Measurements from ENCODE around the gene PSG6.
"Not testable (repeated sequence)": the region's sequence is repeated elsewhere in the genome, so short reads cannot be mapped to it uniquely, and the experiment has no call there.

Gene PSG6

DNA sequence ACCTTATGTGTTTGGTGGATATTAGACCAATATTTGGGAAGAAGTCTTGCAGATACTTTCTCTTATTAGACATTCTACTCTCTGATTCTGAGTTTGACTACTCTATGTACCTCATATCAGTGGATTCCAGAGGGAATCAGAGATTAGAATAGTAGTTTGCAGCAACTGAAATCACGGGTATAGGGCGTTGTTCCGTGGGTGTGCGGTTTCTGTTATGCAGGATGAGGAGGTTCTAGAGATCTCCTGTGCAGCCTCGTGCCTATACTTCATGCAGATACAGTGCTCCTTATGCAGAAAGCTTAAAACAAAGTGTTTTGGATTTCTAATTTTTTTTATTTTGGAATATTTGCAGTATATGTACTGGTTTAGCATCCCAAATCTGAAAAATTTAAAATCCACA is 6.0 kb downstream of the PSG6 start:
- in situ Hi-C loops (cut with MboI; ENCODE audit: low sequenced_read_pairs), result not testable (repeated sequence)

GRCh38 chr19:42906162-42906561 is 11.5 kb downstream of the PSG6 start:
- in situ Hi-C loops (cut with MboI; ENCODE audit: low sequenced_read_pairs), result not testable (repeated sequence)

DNA sequence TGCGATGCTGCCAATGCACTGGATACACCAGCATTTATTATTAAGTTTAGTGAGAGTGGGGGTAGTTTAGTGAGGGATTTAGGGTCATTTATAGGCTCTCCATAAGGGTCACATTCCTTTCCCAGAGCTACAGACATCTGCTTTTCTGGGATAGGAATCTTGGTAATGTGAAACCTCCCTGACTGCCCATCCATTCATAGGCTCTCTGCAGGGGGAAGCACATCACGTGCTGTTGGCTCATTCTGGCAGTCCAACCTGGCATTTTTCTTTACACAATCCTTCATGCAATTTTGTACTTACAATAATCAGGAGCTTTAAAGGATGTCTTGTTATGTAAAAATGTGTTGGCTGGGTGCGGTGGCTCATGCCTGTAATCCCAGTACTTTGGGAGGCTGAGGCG is 17.1 kb downstream of the PSG6 start:
- in situ Hi-C loops (cut with MboI; ENCODE audit: low sequenced_read_pairs), result not testable (repeated sequence)

DNA sequence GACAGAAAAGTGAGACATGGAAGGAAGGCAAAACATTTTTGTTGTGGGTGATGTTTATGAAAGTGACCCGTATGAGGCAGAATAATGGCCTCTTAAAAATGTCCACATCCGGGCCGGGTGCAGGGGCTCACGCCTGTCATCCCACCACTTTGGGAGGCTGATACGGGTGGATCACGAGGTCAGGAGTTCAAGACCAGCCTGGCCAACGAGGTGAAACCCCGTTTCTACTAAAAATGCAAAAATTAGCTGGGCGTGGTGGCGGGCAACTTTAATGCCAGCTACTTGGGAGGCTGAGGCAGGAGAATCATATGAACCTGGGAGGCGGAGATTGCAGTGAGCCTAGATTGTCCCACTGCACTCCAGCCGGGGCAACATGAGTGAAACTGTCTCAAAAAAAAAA is 18.0 kb downstream of the PSG6 start:
- in situ Hi-C loops (cut with MboI; ENCODE audit: low sequenced_read_pairs), result not testable (repeated sequence)

- in situ Hi-C loops (cut with MboI; ENCODE audit: low sequenced_read_pairs), result not testable (repeated sequence)
Observed at GRCh38 chr19:42899110-42899509, 18.6 kb downstream of the PSG6 start.

DNA sequence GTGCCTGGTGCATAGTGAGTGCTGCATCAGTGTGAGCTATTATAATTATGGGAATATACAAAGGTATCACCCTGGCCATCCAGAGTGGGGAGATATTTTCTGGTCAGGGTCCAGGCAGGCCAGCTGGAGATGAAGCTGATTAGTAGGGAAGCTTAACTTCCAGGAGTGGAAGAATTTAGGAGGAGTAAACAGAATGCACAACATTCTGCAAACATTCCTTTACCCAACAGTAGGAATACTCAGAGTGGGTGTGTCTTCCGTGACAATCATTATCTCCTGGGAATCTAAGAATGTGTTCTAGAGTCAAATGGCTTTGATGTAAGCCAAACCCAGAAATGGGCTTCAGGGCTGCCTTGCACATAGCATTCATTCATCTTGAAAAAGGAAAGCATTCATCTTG is 19.0 kb downstream of the PSG6 start:
- in situ Hi-C loops (cut with MboI; ENCODE audit: low sequenced_read_pairs), result not testable (repeated sequence)

DNA sequence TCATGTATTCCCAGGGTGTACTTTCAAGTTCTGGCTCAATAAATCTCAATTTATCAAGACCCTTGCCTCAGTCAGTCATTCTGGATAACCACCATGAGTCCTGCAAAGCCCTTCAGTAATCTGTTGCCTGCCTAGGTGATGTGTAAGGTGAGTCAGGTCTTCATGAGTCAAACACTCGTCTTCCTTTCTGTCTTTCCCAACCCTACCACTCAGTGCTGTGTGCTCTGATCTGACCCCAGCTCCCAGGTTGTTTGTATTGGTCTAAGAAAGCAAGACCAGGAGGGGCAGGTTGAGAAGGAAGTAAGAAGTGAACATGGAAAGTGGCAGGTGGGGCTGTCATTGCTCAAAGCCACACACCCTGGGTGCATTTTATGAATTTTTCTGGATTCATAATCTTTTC is 20.0 kb downstream of the PSG6 start:
- in situ Hi-C loops (cut with MboI; ENCODE audit: low sequenced_read_pairs), result not testable (repeated sequence)

DNA sequence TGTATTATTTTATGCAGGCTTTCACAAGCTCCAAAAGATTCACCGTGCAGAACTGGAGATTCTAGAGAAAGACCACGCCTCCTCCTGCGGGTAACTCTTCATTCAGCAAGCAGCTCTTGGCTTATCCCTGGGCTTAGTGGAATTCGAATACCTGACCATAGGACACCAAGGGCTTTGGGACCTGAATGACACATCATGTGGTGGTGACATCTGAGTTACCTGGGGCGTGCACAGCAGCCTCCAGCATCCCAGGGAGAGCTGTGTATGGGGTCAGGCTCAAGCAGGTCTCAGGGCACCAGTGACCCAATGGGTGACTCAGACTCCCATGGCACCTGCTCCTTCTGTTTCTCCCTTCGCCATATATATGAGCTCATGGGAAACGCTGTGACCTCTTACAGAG is 27.2 kb downstream of the PSG6 start:
- in situ Hi-C loops (cut with MboI; ENCODE audit: low sequenced_read_pairs), result not testable (repeated sequence)

DNA sequence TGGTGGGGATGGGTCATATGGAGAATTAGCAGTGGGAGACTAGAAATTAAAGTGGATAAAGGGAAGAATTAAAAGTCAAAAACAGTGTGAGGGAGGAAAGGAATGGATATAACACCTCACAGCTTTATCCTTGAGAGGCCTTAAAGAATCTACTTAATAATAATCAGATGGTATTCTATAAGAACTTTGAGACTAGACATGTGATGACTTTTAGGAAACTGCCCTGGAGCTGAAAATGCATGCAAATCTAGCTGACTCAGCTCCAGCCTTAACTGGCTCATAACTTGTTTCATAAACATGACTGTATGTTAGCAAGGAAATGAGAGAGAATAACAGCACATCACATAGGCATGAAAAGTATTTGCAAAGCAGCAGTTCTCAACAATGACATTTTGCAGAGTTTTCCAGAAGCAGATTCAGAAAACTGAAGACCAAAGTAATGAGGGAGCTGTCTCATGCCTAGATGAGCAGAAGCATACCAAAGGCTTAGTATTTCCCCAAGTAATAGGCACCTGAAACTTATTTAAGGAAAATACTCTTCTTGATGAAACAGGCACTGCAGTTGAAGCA is 29.7 kb downstream of the PSG6 start:
- in situ Hi-C loops (cut with MboI; ENCODE audit: low sequenced_read_pairs), result not testable (repeated sequence)

DNA sequence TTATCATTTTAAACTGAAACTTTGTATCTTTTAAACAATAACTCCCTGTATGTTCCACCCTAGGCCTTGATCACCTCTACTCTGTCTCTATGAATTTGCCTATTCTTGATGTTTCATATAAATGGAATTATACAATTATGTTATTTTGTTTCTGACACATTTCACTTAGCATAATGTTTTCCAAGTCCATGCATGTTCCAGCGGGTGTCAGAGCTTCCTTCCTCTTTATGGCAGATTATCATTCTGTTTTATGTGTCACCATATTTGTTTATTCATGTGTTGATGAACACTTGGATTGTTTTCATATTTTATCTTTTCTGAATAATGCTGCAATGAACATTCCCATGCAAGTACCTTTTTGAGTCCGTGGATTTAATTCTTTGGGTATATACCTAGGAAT is 35.0 kb downstream of the PSG6 start:
- in situ Hi-C loops (cut with MboI; ENCODE audit: low sequenced_read_pairs), result not testable (repeated sequence)

- in situ Hi-C loops (cut with MboI; ENCODE audit: low sequenced_read_pairs), result not testable (repeated sequence)
Observed at GRCh38 chr19:42882010-42882409, 35.7 kb downstream of the PSG6 start.

GRCh38 chr19:42881279-42881678 is 36.4 kb downstream of the PSG6 start:
- in situ Hi-C loops (cut with MboI; ENCODE audit: low sequenced_read_pairs), result not testable (repeated sequence)

DNA sequence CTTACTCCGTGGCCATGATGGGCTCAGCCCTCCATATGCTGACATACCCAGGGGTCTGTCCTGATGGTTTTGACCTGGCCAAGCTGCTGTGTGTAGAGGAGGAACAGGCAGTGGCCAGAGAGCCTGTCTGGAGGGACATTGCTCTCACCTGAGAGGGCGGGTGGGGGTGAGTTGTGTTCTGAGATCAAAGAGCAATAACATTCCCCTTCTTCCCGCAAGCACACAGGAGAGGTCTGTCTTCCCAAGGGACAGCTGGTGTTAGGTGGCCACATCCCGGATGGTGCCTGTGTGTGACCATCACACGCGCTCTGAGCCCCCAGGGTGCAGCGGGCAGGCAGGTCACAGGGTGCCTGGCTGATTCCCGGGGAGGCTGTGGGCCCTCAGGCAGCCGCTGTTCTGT is 37.1 kb downstream of the PSG6 start:
- in situ Hi-C loops (cut with MboI; ENCODE audit: low sequenced_read_pairs), result not testable (repeated sequence)

DNA sequence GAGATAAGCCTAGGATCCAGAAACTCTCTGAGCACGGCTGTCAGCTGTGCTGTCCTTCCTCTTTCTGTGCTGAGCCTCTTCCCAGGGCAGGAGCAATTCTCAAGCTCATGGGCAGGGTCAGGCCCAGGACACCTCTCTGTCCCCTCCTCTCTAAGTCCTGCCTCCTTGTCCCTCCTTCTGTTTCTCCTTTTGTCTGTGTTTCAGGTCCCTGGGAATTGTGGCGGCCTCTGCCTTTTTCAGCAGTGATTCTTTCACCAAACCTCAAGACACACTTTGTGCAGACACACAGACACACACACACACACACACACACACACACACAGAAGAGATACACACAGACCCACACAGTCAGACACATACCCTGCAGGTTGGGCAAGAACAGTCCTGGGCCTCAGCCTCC is 38.1 kb downstream of the PSG6 start, which contains the start of gene PSG1:
TSS of gene PSG1 (minus strand) at position 101 of the 400 bp plus-strand sequence. CDS start 132 bp downstream, outside the sequence.
- in situ Hi-C loops (cut with MboI; ENCODE audit: low sequenced_read_pairs), result no loop called here

- in situ Hi-C loops (cut with MboI; ENCODE audit: low sequenced_read_pairs), result not testable (repeated sequence)
Observed at GRCh38 chr19:42876596-42876995, 41.1 kb downstream of the PSG6 start.

GRCh38 chr19:42875881-42876280 is 41.8 kb downstream of the PSG6 start:
- in situ Hi-C loops (cut with MboI; ENCODE audit: low sequenced_read_pairs), result not testable (repeated sequence)

DNA sequence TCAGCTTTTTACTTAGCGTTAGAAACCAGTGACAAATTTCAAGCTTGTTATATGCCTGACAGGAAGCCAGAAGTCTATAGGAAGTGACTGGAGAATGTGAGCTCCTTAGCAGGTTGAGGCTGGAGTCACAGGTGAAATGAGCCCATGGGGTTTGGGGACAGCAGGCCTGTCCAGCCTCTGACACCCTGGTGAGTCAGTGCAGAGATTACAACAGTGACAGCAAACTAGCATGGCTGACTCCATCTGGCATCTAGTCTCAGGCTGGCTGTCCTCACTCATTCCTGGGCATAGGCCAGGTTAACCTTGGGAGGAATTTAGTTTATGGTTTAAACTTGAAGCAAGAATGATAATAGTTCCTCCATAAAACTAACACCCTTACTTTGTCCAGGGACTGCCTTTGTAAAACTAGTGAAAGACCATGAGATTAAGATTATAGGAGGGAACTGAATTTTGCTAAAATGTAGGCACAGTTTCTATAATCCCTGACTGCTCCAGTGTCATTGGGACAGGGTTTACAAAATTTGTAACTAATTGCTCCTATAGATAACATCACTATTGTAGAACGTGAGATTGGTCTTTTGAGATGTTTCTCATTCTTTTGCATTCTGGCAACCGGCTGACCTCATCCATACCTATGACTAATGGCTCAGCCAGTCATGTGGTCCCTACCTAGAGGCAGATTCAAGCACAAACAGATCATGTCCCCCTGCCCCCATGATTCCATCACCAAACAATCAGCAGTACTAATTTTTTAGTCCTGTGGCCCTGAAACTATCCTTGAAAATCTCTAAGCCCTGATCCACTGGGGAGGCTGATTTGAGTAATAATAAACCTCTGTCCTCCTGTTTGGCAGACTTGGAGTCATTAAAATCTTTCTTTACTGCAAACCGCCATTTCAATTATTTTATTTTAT is 42.5 kb downstream of the PSG6 start:
- in situ Hi-C loops (cut with MboI; ENCODE audit: low sequenced_read_pairs), result not testable (repeated sequence)

GRCh38 chr19:42874136-42874535 is 43.6 kb downstream of the PSG6 start:
- in situ Hi-C loops (cut with MboI; ENCODE audit: low sequenced_read_pairs), result not testable (repeated sequence)

- in situ Hi-C loops (cut with MboI; ENCODE audit: low sequenced_read_pairs), result no loop called here
Observed at GRCh38 chr19:42872608-42873007, 45.1 kb downstream of the PSG6 start.

DNA sequence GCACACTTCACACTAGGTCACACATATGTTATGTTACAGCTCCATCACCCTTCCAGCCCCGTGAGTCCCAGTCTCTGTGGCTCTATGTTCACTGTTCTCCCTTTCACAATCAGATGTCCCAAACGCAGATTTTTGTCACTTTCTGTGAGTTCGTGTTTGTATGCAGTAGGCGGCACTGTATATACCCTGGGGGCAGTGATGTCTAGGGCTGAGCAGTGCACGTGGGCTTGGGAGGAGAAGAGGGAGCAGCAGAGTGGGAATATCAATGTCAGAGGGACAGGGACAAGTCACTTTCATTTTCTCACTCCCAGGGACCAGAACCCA is 60.2 kb downstream of the PSG6 start:
- in situ Hi-C loops (cut with MboI; ENCODE audit: low sequenced_read_pairs), result no loop called here

DNA sequence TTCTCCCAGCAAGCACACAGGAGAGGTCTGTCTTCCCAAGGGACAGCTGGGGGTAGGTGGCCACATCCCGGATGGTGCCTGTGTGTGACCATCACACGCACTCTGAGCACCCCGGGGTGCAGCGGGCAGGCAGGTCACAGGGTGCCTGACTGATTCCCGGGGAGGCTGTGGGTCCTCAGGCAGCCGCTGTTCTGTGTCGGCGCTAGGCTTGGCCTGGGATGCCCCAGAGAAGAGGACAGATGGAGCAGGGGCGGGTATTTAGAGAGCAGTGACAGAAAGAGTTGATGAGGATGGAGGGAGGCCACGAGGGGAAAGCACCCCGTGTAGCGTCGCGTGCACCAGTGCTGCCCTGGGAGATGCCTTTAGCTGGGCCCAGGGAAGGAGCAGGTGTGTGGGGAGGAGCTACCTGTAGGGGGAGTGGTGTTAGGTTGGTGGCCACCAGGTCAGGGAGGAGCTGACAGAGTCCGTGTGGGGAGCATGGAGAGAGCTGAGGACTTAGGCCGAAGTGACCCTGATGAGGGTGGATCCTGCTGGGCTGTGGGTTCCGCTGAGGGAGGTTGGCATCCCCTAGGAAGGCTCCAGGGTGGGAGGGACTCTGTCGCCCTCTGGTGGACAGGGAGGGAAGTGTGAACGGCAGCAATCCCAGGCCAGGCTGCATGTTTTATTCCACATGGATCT is 60.7 kb downstream of the PSG6 start:
- in situ Hi-C loops (cut with MboI; ENCODE audit: low sequenced_read_pairs), result not testable (repeated sequence)

DNA sequence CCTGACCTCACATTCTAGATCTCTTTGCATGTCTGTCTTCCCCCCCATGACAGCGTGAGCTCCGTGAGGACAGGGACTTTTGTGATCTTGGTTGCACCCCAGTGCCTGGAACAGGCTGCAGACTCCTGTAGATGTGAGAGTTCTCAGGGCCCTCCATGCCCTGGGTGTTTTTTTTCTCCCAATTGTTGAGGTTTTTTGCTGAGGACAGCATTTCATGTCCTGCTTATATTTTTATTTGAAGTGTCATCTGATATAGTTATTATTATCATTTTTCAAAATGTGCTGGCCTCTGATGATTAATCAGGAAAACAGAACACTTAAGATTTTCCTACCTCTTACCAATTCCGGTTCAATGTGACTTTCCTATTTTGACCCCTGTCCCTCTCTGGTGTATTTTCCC is 62.9 kb downstream of the PSG6 start:
- in situ Hi-C loops (cut with MboI; ENCODE audit: low sequenced_read_pairs), result not testable (repeated sequence)

Data from HL-60/S4 (cell line).